NCI-H2081 (cell line): ENCODE data around the gene LGSN.
"Not testable (repeated sequence)": the region's sequence is repeated elsewhere in the genome, so short reads cannot be mapped to it uniquely, and the experiment has no call there.

ENCODE experiments used
- DNase-seq, 2 experiments: peaks; one replicate each; lab custom pipeline; 2025; lab: John Stamatoyannopoulos, UW

The LGSN gene, protein sequence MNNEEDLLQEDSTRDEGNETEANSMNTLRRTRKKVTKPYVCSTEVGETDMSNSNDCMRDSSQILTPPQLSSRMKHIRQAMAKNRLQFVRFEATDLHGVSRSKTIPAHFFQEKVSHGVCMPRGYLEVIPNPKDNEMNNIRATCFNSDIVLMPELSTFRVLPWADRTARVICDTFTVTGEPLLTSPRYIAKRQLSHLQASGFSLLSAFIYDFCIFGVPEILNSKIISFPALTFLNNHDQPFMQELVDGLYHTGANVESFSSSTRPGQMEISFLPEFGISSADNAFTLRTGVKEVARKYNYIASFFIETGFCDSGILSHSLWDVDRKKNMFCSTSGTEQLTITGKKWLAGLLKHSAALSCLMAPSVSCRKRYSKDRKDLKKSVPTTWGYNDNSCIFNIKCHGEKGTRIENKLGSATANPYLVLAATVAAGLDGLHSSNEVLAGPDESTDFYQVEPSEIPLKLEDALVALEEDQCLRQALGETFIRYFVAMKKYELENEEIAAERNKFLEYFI

DNA sequence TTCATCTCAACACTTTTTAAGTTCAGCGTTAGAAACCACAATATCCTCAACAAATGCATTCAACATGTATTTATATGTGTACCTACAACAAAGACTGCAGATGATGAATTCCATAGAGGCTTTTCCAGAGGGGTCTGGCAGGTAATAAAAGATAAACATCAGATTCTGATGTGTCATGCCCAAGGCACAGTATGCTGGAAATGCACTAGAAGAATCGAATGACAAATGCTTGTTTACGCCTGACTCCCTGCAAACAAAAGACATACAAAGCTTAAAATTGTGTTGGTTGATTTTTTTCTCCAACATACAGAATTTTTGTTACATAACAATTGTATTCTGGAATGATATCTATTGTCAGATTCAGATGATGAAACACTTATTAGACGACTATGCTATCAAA lies at the start of gene LGSN:
Gene LGSN (minus strand): TSS at position 45 of the 400 bp plus-strand sequence. CDS start 40 bp downstream, at position 5.
- DNase-seq: no peak

DNA sequence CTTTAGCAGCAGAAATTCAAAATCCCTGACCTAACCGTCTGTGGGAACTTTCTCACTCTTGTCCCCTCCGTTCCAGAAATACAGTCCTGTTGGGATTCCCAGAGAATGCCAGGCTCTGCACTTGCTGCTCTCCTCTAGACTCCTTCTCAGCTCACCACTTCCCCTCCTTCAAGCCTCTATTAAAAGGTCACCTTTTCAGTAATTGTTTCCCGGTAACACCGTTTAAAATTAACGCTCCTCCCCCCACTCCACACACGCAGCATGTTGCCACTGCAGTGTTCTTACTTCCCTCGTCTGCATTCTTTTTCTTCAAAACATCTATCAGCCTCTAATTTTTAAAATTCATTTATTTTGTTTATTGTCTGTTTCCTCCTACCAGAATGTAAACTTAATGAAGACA lies 48.6 kb upstream of the LGSN start:
- DNase-seq: no peak

DNA sequence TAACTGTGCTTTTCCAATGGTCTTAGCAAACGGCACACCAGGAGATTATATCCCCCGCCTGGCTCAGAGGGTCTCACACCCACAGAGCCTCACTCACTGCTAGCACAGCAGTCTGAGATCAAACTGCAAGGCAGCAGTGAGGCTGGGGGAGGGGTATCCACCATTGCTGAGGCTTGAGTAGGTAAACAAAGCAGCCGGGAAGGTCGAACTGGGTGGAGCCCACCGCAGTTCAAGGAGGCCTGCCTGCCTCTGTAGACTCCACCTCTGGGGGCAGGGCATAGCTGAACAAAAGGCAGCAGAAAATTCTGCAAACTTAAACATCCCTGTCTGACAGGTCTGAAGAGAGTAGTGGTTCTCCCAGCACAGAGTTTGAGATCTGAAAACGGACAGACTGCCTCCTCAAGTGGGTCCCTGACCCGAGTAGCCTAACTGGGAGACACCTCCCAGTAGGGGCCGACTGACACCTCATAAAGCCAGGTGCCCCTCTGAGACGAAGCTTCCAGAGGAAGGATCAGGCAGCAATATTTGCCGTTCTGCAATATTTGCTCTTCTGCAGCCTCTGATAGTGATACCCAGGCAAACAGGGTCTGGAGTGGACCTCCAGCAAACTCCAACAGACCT lies 42.8 kb upstream of the LGSN start:
- DNase-seq: not testable (repeated sequence)

DNA sequence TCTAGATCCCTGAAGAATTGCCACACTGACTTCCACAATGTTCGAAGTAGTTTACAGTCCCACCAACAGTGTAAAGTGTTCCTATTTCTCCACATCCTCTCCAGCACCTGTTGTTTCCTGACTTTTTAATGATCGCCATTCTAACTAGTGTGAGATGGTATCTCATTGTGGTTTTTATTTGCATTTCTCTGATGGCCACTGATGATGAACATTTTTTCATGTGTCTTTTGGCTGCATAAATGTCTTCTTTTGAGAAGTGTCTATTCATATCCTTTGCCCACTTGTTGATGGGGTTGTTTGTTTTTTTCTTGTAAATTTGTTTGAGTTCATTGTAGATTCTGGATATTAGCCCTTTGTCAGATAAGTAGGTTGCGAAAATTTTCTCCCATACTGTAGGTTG lies 37.6 kb upstream of the LGSN start:
- DNase-seq: not testable (repeated sequence)

DNA sequence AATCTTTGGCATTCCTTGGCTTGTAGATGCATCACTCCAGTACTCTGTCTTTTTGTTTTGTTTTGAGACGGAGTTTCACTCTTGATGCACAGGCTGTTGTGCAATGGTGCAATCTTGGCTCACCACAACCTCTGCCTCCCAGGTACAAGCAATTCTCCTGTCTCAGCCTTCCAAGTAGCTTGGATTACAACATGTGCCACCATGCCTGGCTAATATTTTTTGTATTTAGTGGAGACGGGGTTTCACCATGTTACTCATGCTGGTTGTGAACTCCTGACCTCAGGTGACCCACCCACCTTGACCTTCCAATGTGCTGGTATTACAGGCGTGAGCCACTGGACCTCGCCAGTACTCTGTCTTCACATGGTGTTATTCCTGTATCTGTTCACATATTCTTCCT lies 35.8 kb upstream of the LGSN start:
- DNase-seq: no peak

DNA sequence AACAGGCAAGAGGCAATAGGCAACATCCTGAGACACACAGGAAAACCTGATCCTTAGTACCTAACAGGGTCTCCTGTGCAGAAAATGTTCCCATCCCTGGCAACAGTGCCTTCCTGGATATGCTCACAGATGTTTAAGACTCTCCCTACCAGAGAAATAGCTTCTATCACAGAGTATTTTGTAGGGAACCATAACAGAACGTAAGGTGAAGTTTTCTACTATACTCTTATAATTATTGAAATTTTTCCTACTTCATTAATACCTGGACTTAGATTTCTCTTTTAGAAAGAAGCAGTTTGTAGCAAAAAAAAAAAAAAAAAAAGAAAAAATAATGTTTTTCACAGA lies 33.5 kb upstream of the LGSN start:
- no peak for DNase-seq

DNA sequence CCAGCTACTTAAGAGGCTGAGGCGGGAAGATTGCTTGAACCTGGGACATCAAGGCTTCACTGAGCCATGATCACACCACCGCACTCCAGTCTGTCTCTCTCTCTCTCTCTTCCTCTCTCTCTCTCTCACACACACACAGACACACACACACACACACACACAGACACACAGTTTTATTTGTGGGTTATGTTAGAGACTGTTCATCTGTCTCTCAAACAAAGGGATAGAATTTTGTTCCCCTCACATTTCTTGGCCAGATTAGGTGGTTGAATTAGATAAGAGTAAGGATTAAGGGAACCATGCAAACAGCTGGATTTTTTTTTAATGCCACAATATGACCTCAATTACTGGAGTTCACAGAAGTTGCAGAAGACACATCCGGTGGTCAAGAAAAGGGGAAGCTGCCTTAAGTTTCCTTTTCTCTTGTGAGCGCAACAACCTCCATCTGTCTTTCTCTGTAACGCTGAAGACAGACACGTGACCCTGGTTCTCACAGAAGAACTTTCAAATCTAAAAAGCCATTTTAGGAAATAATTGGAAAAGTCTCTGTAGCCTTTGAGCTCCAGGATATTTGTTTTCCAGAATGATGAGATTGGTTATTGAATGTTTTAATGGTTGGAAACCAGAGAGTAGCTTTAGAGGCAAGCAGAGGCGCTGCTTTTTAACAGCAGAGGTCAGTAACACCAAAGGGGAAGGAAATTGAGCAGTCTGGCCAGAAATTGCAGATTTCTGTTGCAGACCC lies 32.9 kb upstream of the LGSN start:
- peak; percentile 19 to 20 for DNase-seq

DNA sequence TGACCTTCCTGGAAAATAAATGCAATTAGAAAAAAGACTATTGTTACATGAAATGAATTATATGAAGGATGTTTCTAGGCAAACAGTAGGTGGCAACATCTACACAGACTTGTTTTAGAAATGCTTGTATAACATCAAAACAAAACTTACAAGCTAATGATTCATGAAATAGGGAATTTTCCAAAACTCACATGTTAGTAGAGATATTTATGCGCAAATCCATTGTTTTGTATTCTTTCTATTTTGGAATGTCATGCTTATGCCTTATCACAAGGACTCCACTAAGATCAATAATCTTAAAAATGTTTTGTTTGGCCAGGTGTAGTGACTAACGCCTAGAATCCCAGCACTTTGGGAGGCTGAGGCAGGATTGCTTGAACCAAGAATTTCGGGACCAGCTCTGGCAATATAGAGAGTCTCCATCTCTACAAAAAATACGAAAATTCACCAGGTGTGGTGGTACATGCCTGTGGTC lies 32.3 kb upstream of the LGSN start:
- DNase-seq: no peak

DNA sequence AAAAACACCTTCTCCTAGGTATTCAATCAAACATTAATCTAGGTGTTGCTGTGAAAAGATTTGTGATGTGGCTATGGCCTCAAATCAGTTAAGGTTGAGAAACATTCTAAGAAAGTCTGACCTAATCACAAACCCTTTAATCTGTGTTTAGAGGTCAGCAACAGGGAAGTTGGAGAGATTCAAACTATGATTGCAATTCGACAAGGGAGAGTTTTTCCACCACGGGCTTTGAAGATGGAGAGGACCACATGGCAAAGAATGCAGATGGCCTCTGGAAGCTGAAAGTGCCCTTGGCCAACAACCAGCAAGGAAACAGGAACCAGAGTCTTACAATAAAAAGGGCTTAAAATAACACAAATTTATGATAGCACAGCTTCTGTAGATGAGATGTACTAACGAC lies 29.6 kb upstream of the LGSN start:
- DNase-seq: no peak

DNA sequence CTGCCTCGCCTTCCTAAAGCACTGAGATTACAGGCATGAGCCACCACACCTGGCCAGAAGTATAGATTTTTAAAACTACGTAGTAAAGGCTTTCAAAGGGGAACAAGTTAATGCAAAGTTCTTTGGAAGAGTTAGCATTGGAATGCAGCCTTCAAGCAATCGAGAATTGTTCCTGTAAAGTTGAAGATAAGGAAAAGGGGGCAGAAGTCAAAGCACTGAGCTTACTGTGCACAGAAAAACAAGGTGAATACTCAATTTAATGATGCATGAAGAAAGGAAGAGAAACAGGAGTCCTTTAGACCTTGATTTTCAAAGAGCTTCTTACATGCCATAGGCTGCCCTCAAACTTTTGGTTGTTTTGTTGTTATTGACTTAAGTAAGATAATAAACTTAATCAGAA lies 29.1 kb upstream of the LGSN start:
- no peak for DNase-seq

DNA sequence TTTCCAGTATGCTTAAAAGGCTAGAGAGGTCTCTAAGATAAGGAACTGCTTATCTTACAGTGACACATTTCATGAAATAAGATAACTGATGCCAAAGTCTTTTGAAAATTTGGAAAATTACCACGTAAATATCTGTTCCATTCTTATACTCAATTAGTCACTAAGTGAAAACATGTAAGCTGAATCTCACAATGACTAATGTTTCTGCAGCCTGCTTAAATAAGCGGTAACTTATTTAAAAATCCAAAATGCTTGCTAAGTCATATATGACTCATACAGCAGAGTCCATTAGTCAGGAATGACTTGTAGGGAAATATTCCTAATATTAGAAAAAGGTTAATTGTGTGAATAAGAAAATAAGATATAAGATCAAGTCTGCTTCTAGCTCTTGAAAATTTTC lies 27.8 kb upstream of the LGSN start:
- DNase-seq: no peak

DNA sequence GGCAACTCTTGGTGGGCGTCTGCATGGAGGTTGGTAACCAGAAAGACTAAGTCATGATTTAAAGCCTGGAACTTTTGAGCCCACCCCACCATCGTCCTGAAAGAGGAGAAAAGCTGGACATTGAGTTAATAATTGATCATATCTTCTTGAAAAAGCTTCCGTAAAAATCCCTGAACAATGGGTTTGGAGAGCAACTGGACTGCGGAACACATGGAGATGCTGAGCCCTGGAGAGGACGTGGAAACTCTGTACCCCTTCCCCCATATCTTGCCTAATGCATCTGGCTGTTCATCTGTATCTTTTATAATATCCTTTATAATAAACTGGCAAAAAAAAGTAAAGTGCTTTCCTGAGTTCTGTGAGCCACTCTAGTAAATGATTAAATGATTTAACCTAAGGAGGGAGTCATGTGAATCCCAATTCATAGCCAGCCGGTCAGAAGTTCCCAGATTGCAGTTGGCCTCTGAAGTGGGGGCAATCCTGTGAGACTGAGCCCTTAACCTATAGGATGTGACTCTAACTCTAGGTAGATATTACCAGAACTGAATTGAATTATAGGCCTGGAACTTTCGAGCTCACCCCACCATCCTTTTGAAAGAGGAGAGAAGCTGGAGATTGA lies 26.5 kb upstream of the LGSN start:
- DNase-seq: no peak

DNA sequence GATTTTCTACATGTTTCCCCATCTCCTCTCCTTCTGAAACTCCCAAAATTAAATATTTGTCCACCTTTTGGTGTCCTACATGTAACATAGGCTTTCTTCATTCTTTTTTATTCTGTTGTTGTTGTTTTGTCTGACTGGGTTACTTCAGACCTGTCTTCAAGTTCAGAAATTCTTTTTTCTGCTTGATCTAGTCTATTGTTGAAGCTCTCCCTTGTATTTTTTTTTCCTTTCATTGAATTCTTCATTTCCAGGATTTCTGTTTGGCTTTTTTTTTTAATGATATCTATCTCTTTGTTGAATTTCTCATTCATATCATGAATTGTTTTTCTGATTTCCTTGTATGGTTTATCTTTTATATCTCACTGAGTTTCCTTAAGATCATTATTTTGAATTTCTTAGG lies 20.6 kb upstream of the LGSN start:
- no peak for DNase-seq

DNA sequence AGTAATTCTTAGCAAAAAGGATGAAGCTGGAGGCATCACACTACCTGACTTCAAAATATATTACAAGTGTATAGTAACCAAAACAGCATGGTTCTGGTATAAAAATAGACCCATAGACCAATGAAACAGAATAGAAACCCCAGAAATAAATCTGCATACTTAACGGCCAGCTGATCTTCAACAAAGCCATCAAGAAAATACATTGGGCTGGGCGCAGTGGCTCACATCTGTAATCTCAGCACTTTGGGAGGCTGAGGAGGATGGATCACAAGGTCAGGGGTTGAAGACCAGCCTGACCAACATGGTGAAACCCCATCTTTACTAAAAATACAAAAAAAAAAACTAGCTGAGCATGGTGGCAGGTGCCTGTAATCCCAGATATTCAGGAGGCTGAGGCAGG lies 14.9 kb upstream of the LGSN start:
- not testable (repeated sequence) for DNase-seq

DNA sequence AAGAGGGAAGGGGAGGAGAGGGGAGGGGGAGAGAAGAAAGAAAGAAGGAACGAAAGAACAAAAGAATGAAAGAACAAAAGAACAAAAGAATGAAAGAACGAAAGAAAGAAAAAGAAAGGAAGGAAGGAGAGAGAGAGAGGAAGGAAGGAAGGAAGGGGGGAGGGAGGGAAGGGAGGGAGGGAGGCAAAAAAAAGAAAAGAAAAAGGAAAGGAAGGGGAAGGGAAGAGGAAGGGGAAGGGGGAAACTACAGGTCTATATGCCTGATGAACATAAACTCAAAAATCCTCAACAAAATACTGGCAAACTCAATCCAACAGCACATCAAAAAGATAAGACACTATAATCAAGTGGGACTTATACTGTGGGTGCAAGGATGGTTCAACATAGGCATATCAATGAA lies 13.7 kb upstream of the LGSN start:
- no peak for DNase-seq

DNA sequence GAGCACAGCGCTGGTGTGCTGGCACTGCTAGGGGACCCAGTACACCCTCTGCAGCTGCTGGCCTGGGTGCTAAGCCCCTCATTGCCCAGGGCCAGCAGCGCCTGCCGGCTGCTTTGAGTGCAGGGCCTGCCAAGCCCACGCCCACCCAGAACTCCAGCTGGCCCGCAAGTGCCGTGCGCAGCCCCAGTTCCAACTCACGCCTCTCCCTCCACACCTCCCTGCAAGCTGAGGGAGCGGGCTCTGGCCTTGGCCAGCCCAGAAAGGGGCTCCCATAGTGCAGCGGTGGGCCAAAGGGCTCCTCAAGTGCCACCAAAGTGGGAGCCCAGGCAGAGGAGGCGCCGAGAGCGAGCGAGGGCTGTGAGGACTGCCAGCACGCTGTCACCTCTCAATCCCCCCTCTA lies 6.8 kb upstream of the LGSN start:
- not testable (repeated sequence) for DNase-seq

DNA sequence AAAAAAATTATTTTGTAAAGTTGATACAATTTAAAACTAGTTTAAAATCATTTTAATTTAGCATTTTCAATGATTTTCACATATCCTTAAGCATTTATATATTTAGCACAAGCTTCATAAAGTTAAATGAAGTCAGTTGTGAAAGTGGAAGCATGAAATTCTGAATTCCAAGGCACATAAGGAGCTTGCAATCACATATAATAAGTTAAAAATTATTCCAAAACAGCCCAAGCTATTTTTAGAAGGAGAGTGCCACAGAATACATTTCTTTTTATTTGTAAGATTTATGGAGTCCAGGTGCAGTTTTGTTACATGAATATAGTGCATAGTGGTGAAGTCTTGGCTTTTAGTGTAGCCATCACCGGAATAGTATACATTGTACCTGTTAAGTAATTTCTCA lies 3.2 kb upstream of the LGSN start:
- no peak for DNase-seq

DNA sequence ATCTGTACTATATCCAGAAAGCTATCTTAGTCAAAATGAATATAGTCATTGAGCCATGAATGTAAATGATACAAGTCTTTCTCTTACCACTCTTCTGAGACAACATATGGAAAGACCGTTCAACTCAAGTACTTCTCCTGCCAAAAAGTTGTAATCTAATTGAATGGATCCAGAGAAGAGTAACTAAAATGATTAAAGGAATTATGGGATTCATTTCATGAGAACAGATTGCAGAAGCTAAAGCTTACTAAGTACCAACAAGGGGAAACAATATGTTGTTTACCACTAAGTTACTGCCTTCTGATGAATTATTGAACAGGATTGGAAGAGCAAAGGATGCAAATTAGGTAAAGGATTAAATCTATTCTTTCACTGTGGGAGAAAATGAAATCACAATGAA lies 2.0 kb upstream of the LGSN start:
- no peak for DNase-seq

DNA sequence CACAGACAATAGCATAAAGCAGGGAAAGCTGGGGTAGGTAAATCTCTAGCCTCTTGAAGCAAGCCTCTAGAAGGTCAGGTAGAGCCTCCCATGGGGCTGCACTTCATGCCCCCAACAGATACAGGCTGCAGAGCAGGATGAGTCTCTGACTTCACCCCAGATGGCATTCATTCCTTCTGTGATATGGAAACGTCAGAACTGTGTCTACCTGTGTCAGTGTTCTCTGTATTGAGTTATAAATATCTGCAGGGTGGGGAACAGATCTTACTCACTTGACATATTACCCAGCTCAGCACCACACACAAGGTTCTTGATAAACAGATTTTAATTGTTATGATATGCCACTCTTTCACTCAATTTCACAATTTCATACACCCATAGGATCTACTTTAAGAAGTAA lies 2.1 kb downstream of the LGSN start:
- no peak for DNase-seq

DNA sequence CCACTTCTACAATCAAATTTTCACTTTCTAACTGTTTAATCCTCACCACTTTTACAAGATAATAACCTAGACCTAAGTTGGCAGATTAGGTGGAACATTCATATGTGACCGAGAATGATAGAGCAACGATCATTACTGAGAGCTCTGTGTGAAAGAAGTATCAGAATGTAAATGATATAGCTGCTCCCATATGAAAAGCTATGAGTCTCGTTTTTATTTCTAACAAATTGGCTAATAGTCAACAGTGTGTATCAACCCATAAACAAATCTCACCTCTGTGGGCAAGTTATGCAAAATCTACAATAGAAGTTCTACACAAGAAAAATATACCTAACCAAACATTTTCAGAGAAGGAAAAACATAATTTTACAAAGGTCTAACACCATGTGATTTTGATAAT lies 3.7 kb downstream of the LGSN start:
- DNase-seq: no peak

DNA sequence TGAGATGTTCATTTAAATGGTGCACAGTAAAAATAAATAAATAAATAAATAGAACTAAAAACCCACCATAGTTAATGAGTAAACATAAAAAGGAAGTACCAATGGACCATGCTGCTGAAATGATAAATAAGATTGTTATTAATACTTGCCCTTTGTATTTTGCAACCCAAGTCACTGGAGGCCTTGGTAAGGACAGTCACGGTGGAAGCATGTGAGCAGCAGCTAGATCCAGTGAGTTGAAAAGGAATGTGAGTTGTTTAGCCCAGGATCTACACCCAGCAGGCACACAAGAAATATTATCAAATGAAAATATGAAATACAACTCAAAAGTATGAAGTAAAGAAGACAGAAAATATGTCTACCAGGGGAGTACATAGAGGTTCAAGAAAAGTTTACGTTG lies 6.7 kb downstream of the LGSN start:
- DNase-seq: no peak

DNA sequence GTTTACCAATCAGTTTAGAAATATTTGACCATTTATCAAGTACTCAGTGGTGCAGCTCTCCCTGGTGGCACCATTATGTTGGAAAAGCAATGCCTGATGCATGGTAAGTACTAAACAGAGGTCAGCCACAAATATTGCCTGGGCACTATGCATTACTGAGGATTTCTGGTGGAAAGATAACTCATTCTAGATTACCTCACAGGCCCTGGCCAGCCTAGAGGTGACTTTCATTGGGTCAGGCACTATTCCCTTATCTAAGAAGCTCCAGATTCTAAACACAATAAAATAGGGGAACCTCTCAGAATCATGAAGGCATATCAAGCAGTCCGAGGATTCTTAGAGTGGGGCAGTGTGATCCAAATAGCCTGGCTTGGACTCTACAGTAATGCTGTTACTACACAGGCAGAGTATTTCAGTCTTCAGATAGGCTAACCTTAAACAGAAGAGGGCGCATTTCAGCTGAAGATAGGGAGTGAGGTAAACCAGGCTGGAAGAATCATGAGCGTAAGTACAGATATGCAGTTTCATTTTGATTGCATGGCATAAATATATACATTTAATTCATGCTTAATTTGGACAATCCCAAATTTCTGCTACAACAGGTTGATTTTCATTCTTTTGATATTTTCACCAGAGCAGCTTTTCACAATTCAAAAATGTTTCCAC lies 12.1 kb downstream of the LGSN start:
- DNase-seq: peak; percentile 13 to 49
